SU-DHL-6 (cell line): Measurements from ENCODE around the gene HAPSTR1.

Experiments
- H2AFZ ChIP-seq: fragments of 200-600 bp; sonication (generic); 2 replicates; pipeline ENCODE4 v1.6.1; 2014; ENCODE audit warnings: low read depth, mild to moderate bottlenecking, moderate library complexity, mixed read lengths, antibody characterized with exemption, low read length; ENCODE audit not compliant: severe bottlenecking
- H3F3A ChIP-seq: fragments of 200-600 bp; shearing (Covaris generic); 2 replicates; pipeline ENCODE4 v1.6.0; 2016; ENCODE audit warnings: antibody characterized with exemption, mild to moderate bottlenecking; ENCODE audit not compliant: insufficient read depth
- H3K27ac ChIP-seq: fragments of 200-600 bp; sonication (generic); 2 replicates; pipeline ENCODE4 v1.5.1; 2016; ENCODE audit warnings: low read depth, mild to moderate bottlenecking, low read length, moderate library complexity, mixed read lengths
- H3K27me3 ChIP-seq: fragments of 200-600 bp; sonication (generic), shearing (Covaris generic); 2 replicates; pipeline ENCODE4 v1.6.0; 2014; ENCODE audit warnings: mild to moderate bottlenecking, low read length
- H3K36me3 ChIP-seq: fragments of 200-600 bp; sonication (generic); 2 replicates; pipeline ENCODE4 v1.6.1; 2014; ENCODE audit warnings: mild to moderate bottlenecking, low read length, mixed read lengths
- H3K4me2 ChIP-seq: fragments of 300-600, 200-600 bp; shearing (Covaris generic), sonication (generic); 2 replicates; pipeline ENCODE4 v1.6.0; 2014; ENCODE audit warnings: low read length, low read depth, mild to moderate bottlenecking; ENCODE audit not compliant: poor library complexity, severe bottlenecking
- H3K4me3 ChIP-seq: fragments of 200-600 bp; sonication (generic); 2 replicates; pipeline ENCODE4 v1.5.1; 2014; ENCODE audit warnings: antibody characterized with exemption, low read length, mild to moderate bottlenecking, mixed read lengths; ENCODE audit not compliant: insufficient read depth, poor library complexity, severe bottlenecking
- H3K79me2 ChIP-seq: fragments of 200-600 bp; sonication (generic); 2 replicates; pipeline ENCODE4 v1.6.1; 2014; ENCODE audit warnings: mild to moderate bottlenecking, low read length, moderate library complexity; ENCODE audit not compliant: insufficient read depth
- H3K9ac ChIP-seq: fragments of 200-600 bp; sonication (generic); 2 replicates; pipeline ENCODE4 v1.7.0; 2014; ENCODE audit warnings: mild to moderate bottlenecking, low read length
- H3K9me2 ChIP-seq: fragments of 200-600 bp; sonication (generic); replicated peaks from 2 replicates; pipeline ENCODE4 v1.6.1; 2014; ENCODE audit warnings: low read length; ENCODE audit not compliant: insufficient read depth
- H3K9me3 ChIP-seq: fragments of 200-600 bp; sonication (generic); 2 replicates; pipeline ENCODE4 v1.6.1; 2014; ENCODE audit warnings: low read length, mixed read lengths; ENCODE audit not compliant: insufficient read depth
- H4K20me1 ChIP-seq: fragments of 200-600 bp; sonication (generic); 2 replicates; pipeline ENCODE4 v1.6.1; 2014; ENCODE audit warnings: low read depth, mild to moderate bottlenecking, antibody characterized with exemption, low read length, moderate library complexity, mixed read lengths
- CTCF ChIP-seq: fragments of 200-600 bp; sonication (generic); IDR thresholded peaks from one replicate; pipeline ENCODE4 v1.5.1; 2017; ENCODE audit warnings: antibody characterized with exemption, mild to moderate bottlenecking, low read length, moderate library complexity; ENCODE audit not compliant: insufficient read depth, poor library complexity, severe bottlenecking
- EZH2phosphoT487 ChIP-seq: fragments of 200-600 bp; sonication (generic), shearing (Covaris generic); conservative IDR thresholded peaks from 2 replicates; pipeline ENCODE4 v1.6.1; 2018; ENCODE audit warnings: mild to moderate bottlenecking, antibody characterized with exemption, low read length, moderate library complexity, mixed read lengths

The HAPSTR1 gene

DNA sequence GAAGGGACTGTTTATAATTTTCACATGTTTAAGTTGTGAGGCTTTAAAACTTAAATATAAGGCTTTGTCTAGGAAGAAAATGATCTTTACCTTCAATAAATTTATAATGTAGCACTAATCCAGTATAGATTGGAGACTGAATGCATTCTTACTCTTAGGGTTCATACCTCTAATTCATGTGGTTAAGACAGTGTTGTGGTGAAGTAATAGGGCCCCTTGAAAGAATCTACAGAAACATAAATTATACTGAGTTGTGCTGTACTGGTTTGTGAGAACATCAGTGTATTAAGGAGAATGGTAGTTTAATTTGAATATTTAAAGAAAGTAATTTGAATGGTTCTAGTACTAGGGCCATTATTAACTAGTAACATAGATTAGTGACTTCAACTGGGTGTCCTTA is 13.7 kb downstream of the HAPSTR1 start:
- no peak overlapping the region for H3K27ac ChIP-seq
- no peaks in the 10 kb centered on the region for H3K27me3 ChIP-seq

DNA sequence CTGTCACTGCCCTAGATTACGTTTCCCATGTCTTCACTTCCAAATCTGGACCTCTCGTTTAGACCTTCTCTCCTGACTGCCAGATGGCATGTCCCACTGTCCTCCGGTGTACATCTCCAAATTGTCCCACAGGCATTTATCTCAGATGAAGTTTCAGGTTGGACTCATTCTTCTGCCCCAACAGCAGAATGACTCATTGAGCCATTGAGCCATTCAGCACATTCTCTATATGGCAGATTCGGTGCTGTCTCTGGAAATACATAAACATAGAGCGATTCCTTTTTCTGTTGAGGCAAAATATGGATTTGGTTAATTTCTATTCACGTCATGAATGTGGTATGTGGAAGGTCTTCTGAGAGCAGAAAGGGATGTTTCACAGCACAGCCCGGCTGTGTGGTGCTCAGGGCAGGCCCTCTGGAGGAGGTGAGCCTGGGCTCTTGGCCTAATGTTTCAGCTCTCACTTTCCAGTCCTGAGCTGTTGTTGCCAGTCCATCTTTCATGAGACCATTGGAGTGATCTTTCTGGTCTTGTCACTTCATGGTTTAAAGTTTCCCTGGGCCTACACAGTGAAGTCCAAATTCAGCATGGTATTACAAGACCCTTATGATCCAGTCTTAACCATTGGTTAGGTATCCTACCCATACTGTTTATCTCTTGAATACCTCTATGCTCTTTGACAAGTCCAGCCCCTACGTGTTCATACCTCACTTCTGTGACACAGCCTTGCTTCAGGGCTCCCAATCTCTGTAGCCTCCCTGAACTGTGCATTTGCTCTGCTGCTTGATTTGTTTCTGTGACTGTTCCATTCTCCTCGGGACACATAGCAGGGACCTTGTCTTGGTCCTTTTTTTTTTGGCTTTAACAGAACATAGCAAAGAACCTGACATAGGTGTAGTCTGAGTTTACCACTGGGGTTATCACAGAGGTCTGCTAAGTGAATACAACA is 15.9 kb downstream of the HAPSTR1 start:
- no peak overlapping the region for H3K4me3 ChIP-seq
- no peak overlapping the region for H3K9ac ChIP-seq
- H3K9me3 ChIP-seq = no peaks in the 10 kb centered on the region
- H3K36me3 ChIP-seq = peaks cover 39% of the 10 kb centered on the region
- no peak for TF ChIP-seq EZH2phosphoT487
- TF ChIP-seq CTCF = no peak
- H4K20me1 ChIP-seq = peaks cover 71% of the 10 kb centered on the region
- H2AFZ ChIP-seq = no peak overlapping the region
- H3K79me2 ChIP-seq = peaks cover 99% of the 10 kb centered on the region
- H3K27me3 ChIP-seq = no peaks in the 10 kb centered on the region
- H3K27ac ChIP-seq = no peak overlapping the region
- H3K9me2 ChIP-seq = no peaks in the 10 kb centered on the region
- no peak overlapping the region for H3K4me2 ChIP-seq
- H3F3A ChIP-seq = peaks cover 14% of the 10 kb centered on the region; the same call in 1 of the 2 replicates

More for the DNA sequence above, 13.7 kb downstream of the HAPSTR1 start:
- H3F3A ChIP-seq = peaks cover 10% of the 10 kb centered on the region; the same call in 1 of the 2 replicates
- peaks cover 45% of the 10 kb centered on the region for H3K36me3 ChIP-seq
- H3K4me3 ChIP-seq = no peak overlapping the region
- no peak overlapping the region for H2AFZ ChIP-seq
- no peak overlapping the region for H3K4me2 ChIP-seq
- H3K9me3 ChIP-seq = no peaks in the 10 kb centered on the region
- H3K9me2 ChIP-seq = no peaks in the 10 kb centered on the region
- peaks cover 99% of the 10 kb centered on the region for H3K79me2 ChIP-seq
- H3K9ac ChIP-seq = no peak overlapping the region
- TF ChIP-seq CTCF = no peak
- H4K20me1 ChIP-seq = peaks cover 69% of the 10 kb centered on the region

- no peak overlapping the region for H3K27ac ChIP-seq
- H3K27me3 ChIP-seq = no peaks in the 10 kb centered on the region
- peaks cover 30% of the 10 kb centered on the region; the same call in 1 of the 2 replicates for H3K36me3 ChIP-seq
- no peak overlapping the region for H3K4me3 ChIP-seq
- no peak overlapping the region for H2AFZ ChIP-seq
- no peaks in the 10 kb centered on the region for H3K9me3 ChIP-seq
- TF ChIP-seq CTCF (no peak), EZH2phosphoT487 (no peak)
- H3K9me2 ChIP-seq = no peaks in the 10 kb centered on the region
- no peak overlapping the region for H3K4me2 ChIP-seq
- H3K79me2 ChIP-seq = peaks cover 99% of the 10 kb centered on the region
- peaks cover 78% of the 10 kb centered on the region for H4K20me1 ChIP-seq
- H3F3A ChIP-seq = peaks cover 14% of the 10 kb centered on the region; the same call in 1 of the 2 replicates
- no peak overlapping the region for H3K9ac ChIP-seq
These were observed 17.8 kb downstream of the HAPSTR1 start for GRCh38 chr16:9109255-9109654.
